HCT116 (cell line): ENCODE measurements around the gene GNMT. TPM values are rescaled to one million over a fixed set of nuclear protein-coding genes. Genes with fewer than 3 reads are reported as not detected.
A peak's percentile ranks its signal among the peaks of the same experiment; 100 is the strongest.

ENCODE experiments used
- ATAC-seq: fragments of 200-7000 bp; cut with Tn5 transposase; 2 replicates; pipeline ENCODE4 v1.9.1; 2020; ENCODE audit warnings: mild to moderate bottlenecking, moderate library complexity
- BruUV-seq: library from RNA; stranded (reverse); fragments of 400-500 nt; replicated peaks from 2 replicates; lab custom pipeline; 2021; lab: Mats Ljungman, UMichigan
- CTCF ChIA-PET: fragments of 300-600 bp; sonication (Branson Sonifier 250); formaldehyde crosslinking; loops from one replicate; lab custom pipeline; 2021; ENCODE audit warnings: antibody characterized with exemption; lab: Charles Lee
- POLR2A ChIA-PET: fragments of 300-600, 350-600 bp; sonication (Branson Sonifier 250); formaldehyde crosslinking; loops from one replicate; lab custom pipeline; 2021; ENCODE audit warnings: antibody characterized with exemption; lab: Charles Lee
- RAD21 ChIA-PET, 2 experiments: fragments of 300-600 bp; sonication (Branson Sonifier 250); formaldehyde crosslinking; loops; one replicate each; lab custom pipeline; 2023; ENCODE audit warnings: low total read pairs in 2 of 2; ENCODE audit not compliant: uncharacterized antibody in 2 of 2, unreplicated experiment in 2 of 2, low non-redundant PET in 1 of 2; lab: Charles Lee
- DNase-seq: peaks from one replicate; pipeline ENCODE4 v3.0.0-alpha.2; 2010; ENCODE audit warnings: low read depth, low spot score
- H2AFZ ChIP-seq: fragments of 200-600 bp; shearing (Covaris generic), sonication (generic); 2 replicates; pipeline ENCODE4 v1.6.1; 2017; ENCODE audit warnings: low read depth, mixed run types, mixed read lengths, antibody characterized with exemption, low read length; ENCODE audit not compliant: poor library complexity, severe bottlenecking
- H3K27ac ChIP-seq: 2 replicates; pipeline ENCODE4 v1.5.1; 2012; ENCODE audit warnings: low read depth, low read length
- H3K27me3 ChIP-seq: fragments of 200-600 bp; sonication (generic); 2 replicates; pipeline ENCODE4 v1.6.1; 2016; ENCODE audit warnings: mixed run types, low read length, mixed read lengths; ENCODE audit not compliant: insufficient read depth
- H3K36me3 ChIP-seq, 2 experiments: fragments of 200-500 bp in 1 of 2; fragments of 200-600 bp in 1 of 2; sonication (Bioruptor generic) in 1 of 2; sonication (generic) in 1 of 2; 2 replicates each; pipeline versions ENCODE4 v1.5.1 to v1.6.1; 2014 to 2016; ENCODE audit warnings: low read length in 2 of 2, inconsistent platforms in 1 of 2, mixed read lengths in 1 of 2, mixed run types in 1 of 2; ENCODE audit not compliant: insufficient read depth in 2 of 2, control insufficient read depth in 1 of 2
- H3K4me1 ChIP-seq, 2 experiments: fragments of 200-600 bp in 1 of 2; sonication (generic) in 1 of 2; 2 replicates each; pipeline versions ENCODE4 v1.5.1 to v1.6.1; 2012 to 2017; ENCODE audit warnings: low read length in 2 of 2, inconsistent platforms in 1 of 2, mild to moderate bottlenecking in 1 of 2, mixed read lengths in 1 of 2, mixed run types in 1 of 2, moderate library complexity in 1 of 2; ENCODE audit not compliant: insufficient read depth in 2 of 2, control insufficient read depth in 1 of 2
- H3K4me2 ChIP-seq: fragments of 200-600 bp; sonication (generic); 2 replicates; pipeline ENCODE4 v1.6.1; 2017; ENCODE audit warnings: mixed run types, low read length, mixed read lengths
- H3K4me3 ChIP-seq, 2 experiments: fragments of 200-600 bp in 1 of 2; sonication (generic) in 1 of 2; replicated peaks in 1 of 2; 2 replicates each; pipeline ENCODE4 v1.5.1; 2011 to 2016; ENCODE audit warnings: low read length in 2 of 2, control low read depth in 1 of 2, low read depth in 1 of 2, mild to moderate bottlenecking in 1 of 2, mixed read lengths in 1 of 2, mixed run types in 1 of 2
- H3K79me2 ChIP-seq: fragments of 200-600 bp; sonication (generic); 2 replicates; pipeline ENCODE4 v1.6.1; 2017; ENCODE audit warnings: mild to moderate bottlenecking, mixed run types, low read length, moderate library complexity, mixed read lengths; ENCODE audit not compliant: insufficient read depth
- H3K9ac ChIP-seq: fragments of 200-600 bp; sonication (generic); 2 replicates; pipeline ENCODE4 v1.6.1; 2016; ENCODE audit warnings: low read length, mixed read lengths
- H3K9me2 ChIP-seq: fragments of 200-600 bp; sonication (generic), shearing (Covaris generic); 2 replicates; pipeline ENCODE4 v1.6.1; 2017; ENCODE audit warnings: mixed run types, mild to moderate bottlenecking, moderate library complexity; ENCODE audit not compliant: insufficient read depth
- H3K9me3 ChIP-seq, 2 experiments: fragments of 200-500 bp in 1 of 2; fragments of 200-600 bp in 1 of 2; sonication (Bioruptor generic) in 1 of 2; sonication (generic) in 1 of 2; 2 replicates each; pipeline ENCODE4 v1.6.1; 2014 to 2017; ENCODE audit warnings: low read length in 2 of 2, mixed read lengths in 2 of 2, inconsistent platforms in 1 of 2, low read depth in 1 of 2, mild to moderate bottlenecking in 1 of 2, mixed run types in 1 of 2, moderate library complexity in 1 of 2; ENCODE audit not compliant: control insufficient read depth in 1 of 2, insufficient read depth in 1 of 2
- H4K20me1 ChIP-seq: fragments of 200-600 bp; sonication (generic), shearing (Covaris generic); 2 replicates; pipeline ENCODE4 v1.6.1; 2017; ENCODE audit warnings: mixed run types, mild to moderate bottlenecking, moderate library complexity; ENCODE audit not compliant: insufficient read depth
- ATF3 ChIP-seq: IDR thresholded peaks from 2 replicates; pipeline ENCODE4 v1.6.1; 2012
- CEBPB ChIP-seq: IDR thresholded peaks from 2 replicates; pipeline ENCODE4 v1.6.1; 2012; ENCODE audit warnings: low read depth
- CTCF ChIP-seq, 3 experiments: fragments of 200-600 bp in 1 of 3; sonication (generic) in 1 of 3; IDR thresholded peaks in 2 of 3; conservative IDR thresholded peaks in 1 of 3; 2 replicates each; pipeline ENCODE4 v1.5.1; 2012 to 2017; ENCODE audit warnings: low read depth in 2 of 3, low read length in 2 of 3, antibody characterized with exemption in 1 of 3, borderline replicate concordance in 1 of 3, control low read depth in 1 of 3, mild to moderate bottlenecking in 1 of 3, mixed read lengths in 1 of 3, mixed run types in 1 of 3, moderate library complexity in 1 of 3; ENCODE audit not compliant: insufficient read depth in 1 of 3
- MAX ChIP-seq: IDR thresholded peaks from 2 replicates; pipeline ENCODE4 v1.6.1; 2012
- REST ChIP-seq: IDR thresholded peaks from 2 replicates; pipeline ENCODE4 v1.6.1; 2012; ENCODE audit warnings: low read depth
- intact Hi-C: fragments of 100-400 bp; cut with micrococcal nuclease; formaldehyde crosslinking; loops from 2 replicates; pipeline ENCODE4 v1.10.0; 2022
- total RNA-seq: library from RNA; stranded (reverse); gene quantifications from one replicate; pipeline ENCODE4 v1.2.1, GENCODE V29; 2021; ENCODE audit not compliant: unreplicated experiment

Gene GNMT
- total RNA-seq, 1 experiment from 2014 or later: 0.57 TPM

GRCh38 chr6:43007126-43007525 is 46.6 kb downstream of the GNMT start:
- no peak for DNase-seq
- Histone ChIP-seq H3K79me2 (peaks cover 7% of the 10 kb centered on the region; the same call in 1 of the 2 replicates), H3K27ac (no peak overlapping the region)
- CTCF ChIA-PET: no interaction called here
- no peak for TF ChIP-seq CEBPB
- TF ChIP-seq, all 23 proteins: peak for 0
- Histone ChIP-seq H3K9me3 (no peaks in the 10 kb centered on the region), H3K4me1 (peaks cover 0 to 2% of the 10 kb centered on the region in 2 experiments; a peak in 1 of 4 replicates), H3K27me3 (no peaks in the 10 kb centered on the region), H3K9ac (no peak overlapping the region), H3K9me2 (no peaks in the 10 kb centered on the region), H3K4me3 (no peak overlapping the region), H4K20me1 (no peaks in the 10 kb centered on the region), H3K36me3 (peaks cover 35 to 39% of the 10 kb centered on the region in 2 experiments; a peak in 3 of 4 replicates), H3K4me2 (no peak overlapping the region), H2AFZ (no peak overlapping the region)
- ChIA-PET POLR2A (no interaction called here), RAD21 (no interaction called here)
- intact Hi-C loops: no loop called here
- no peak for ATAC-seq
- no TSS peak for BruUV-seq

DNA sequence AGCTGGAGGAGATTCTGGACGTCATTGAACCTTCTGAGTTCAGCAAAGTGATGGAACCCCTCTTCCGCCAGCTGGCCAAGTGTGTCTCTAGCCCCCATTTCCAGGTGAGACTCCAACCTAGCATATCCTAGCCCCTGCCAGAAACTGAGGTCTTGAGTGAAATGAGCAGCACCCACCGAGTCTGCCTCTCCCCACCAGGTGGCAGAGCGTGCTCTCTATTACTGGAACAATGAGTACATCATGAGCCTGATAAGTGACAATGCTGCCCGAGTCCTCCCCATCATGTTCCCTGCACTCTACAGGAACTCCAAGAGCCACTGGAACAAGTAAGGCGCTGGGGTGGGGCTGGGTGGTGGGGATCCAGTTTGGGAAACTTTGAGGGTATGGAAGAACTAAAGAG is 48.6 kb downstream of the GNMT start:
- DNase-seq: no peak
- TF ChIP-seq REST (no peak), CTCF (IDR thresholded peaks at IDR 0.05 in 2 of 3, conservative IDR thresholded peaks at IDR 0.05 in 1 of 3; ENCODE audit: borderline replicate concordance in 1 of 3, insufficient read depth in 1 of 3, low read depth in 2 of 3, low read length in 2 of 3) (peak in 2 of 3 experiments; percentile 56 to 59; a peak in 4 of 6 replicates), MAX (no peak), ATF3 (no peak)
- TF ChIP-seq, all 23 proteins: peak for 1
- ChIA-PET POLR2A (interaction anchor here (1.1 kb wide), 1 partner anchor 25 kb away, joined by 3 read pairs; the partner anchor contains the start of gene PPP2R5D), CTCF (interaction anchor here (1.0 to 1.1 kb wide), 2 partner anchors 25 to 135 kb away, joined by 3 read pairs; partner anchors contain the start of gene PPP2R5D), RAD21 (no interaction called here)
- H3K9ac ChIP-seq: no peak overlapping the region
- no peaks in the 10 kb centered on the region for H3K9me2 ChIP-seq
- H4K20me1 ChIP-seq: no peaks in the 10 kb centered on the region
- no peak for ATAC-seq
- H3K27ac ChIP-seq: no peak overlapping the region
- H3K27me3 ChIP-seq: no peaks in the 10 kb centered on the region
- peaks cover 20% of the 10 kb centered on the region for H3K79me2 ChIP-seq
- no peak overlapping the region for H2AFZ ChIP-seq
- peaks cover 36 to 39% of the 10 kb centered on the region in 2 experiments; a peak in 3 of 4 replicates for H3K36me3 ChIP-seq
- BruUV-seq: no TSS peak
- intact Hi-C loops: loop anchor here (1.0 kb wide), 1 partner anchor 134 kb away; no protein-coding TSS in a partner anchor
- no peaks in the 10 kb centered on the region for H3K9me3 ChIP-seq
- H3K4me3 ChIP-seq: no peak overlapping the region
- H3K4me2 ChIP-seq: no peak overlapping the region
- H3K4me1 ChIP-seq: peaks cover 7 to 13% of the 10 kb centered on the region in 2 experiments; a peak in 2 of 4 replicates
